ENCODE measurements around the gene ZNF286A. TPM values are rescaled to one million over a fixed set of nuclear protein-coding genes. Genes with fewer than 3 reads are reported as not detected.

The ZNF286A gene
- polyA plus RNA-seq, result 16.4 and 24.9 TPM in 2 replicates

DNA sequence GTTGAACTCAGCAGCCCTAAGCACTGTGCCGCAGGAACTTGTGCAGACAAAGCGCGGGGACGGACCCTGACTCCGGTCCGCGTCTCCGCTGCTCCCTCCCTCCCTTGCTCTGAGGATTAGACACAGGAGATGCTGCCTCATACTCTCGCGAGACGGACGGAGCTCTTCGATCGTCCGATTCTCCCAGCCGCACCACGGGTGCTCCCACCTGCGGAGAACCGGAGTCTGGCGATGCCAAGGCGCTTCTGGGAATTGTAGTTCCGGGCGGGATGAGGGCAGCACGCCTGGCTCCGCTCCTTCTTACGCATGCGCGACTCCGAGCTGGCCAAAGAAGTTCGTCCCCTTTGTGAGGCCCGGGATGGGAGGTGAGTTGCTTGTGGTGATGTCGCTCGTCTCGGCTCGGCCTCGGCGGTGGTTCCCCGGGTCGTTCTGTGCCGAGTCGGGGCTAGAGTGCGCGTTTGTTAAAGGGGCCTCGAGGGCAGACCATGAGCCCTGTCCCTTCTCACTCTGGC is at the start of gene ZNF286A:
Gene ZNF286A, plus strand, starts transcription at position 340 of the 512 bp plus-strand sequence. CDS start 578 bp downstream, outside the sequence.

DNA sequence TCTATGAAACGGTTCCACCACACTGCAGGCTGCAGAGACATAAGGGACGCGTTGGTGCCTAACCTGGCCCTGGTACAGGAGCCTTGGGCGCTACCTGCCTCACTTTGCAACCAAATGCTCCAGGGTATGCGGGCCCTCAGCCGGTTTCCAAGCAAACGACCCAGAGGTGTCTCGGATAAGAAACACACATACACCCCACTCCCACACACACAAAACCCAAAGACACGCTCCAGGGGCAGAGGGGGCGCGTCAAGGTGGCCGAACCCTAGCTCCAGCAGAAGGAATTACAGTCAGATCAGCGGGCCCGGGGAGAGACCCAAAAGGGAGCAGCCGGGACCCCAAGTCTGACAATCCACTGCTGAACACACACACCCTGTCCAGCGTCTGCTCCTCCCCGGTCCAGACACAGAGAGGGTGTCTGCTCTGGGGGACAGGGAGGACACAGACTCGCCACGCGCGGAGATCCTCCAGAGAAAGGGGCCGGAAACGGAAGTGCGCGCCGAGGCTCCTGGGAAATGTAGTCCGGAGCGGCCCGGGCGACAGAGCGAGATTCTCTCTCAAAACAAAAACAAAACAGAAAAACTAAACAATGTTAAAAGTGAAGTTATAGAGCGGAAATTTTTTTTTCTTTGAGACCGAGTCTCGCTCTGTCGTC is 15.6 kb upstream of the ZNF286A start, which contains the start of gene TRIM16:
Gene TRIM16, minus strand, starts transcription at position 488 of the 655 bp plus-strand sequence. CDS start 32,702 bp downstream, outside the sequence.

DNA sequence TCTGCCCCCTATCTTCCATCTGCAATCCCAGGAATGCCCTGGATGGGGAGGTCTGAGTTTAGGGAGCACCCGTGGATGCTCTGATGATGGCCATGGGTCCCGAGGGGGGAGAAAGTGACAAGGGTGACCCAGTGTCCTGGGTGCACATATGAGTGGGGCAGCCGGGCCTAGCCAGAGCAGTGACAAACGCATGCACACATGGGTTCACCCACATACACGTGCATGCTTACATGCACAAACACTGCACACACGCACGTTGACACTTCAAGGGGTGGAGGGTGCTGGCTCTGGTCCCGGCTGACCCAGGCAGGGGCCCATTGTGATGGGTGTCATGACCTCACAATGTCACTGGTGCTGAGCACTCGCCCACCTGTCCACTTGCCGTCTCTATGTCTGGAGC is 32.3 kb downstream of the ZNF286A start, which contains the start of gene TBC1D26:
Gene TBC1D26, plus strand, starts transcription at position 384 of the 400 bp plus-strand sequence. CDS start 3,066 bp downstream, outside the sequence.

Other genes starting within 250 kb of the ZNF286A start
- 1.8 and 2.1 TPM in 2 replicates for gene CDRT4, start 232.1 kb upstream of the ZNF286A start, polyA plus RNA-seq
- gene TVP23C, start 136.3 kb upstream of the ZNF286A start, polyA plus RNA-seq, result 0.52 and 15.1 TPM in 2 replicates
- gene FBXW10B, start 80.0 kb upstream of the ZNF286A start, polyA plus RNA-seq, result 0.97 TPM in 1 of 2 replicates, not detected in the other
- gene TRIM16, start 15.4 kb upstream of the ZNF286A start, polyA plus RNA-seq, result 2.9 and 3.9 TPM in 2 replicates
- not detected in 2 replicates for gene TBC1D26, start 32.5 kb downstream of the ZNF286A start, polyA plus RNA-seq
- gene ADORA2B, start 245.4 kb downstream of the ZNF286A start, polyA plus RNA-seq, result 3.2 and 5.3 TPM in 2 replicates

Measured in Purkinje cell (primary cell).